Endothelial cell of umbilical vein (primary cell): Measurements from ENCODE around the gene KIF21B.

Experiments used
- POLR2A ChIP-seq: IDR thresholded peaks from 2 replicates; pipeline ENCODE4 v1.6.1; 2012; ENCODE audit warnings: low read depth, mild to moderate bottlenecking, control low read depth, low read length
- POLR2AphosphoS5 ChIP-seq: IDR thresholded peaks from 2 replicates; pipeline ENCODE4 v1.6.1; 2012; ENCODE audit warnings: low read depth, mild to moderate bottlenecking, control low read depth, low read length, moderate library complexity; ENCODE audit not compliant: insufficient read depth
- TF ChIP-seq, protein P1 (sequence below), 2 donors: IDR thresholded peaks; 1 replicate in 1 of 2; 2 replicates in 1 of 2; pipeline ENCODE4 v1.5.1; 2011; ENCODE audit warnings: low read length in 2 of 2, mild to moderate bottlenecking in 2 of 2, moderate library complexity in 2 of 2, control low read depth in 1 of 2, inconsistent platforms in 1 of 2, low read depth in 1 of 2; ENCODE audit not compliant: insufficient read depth in 1 of 2; ENCODE audit errors: extremely low read depth in 1 of 2

DNA sequence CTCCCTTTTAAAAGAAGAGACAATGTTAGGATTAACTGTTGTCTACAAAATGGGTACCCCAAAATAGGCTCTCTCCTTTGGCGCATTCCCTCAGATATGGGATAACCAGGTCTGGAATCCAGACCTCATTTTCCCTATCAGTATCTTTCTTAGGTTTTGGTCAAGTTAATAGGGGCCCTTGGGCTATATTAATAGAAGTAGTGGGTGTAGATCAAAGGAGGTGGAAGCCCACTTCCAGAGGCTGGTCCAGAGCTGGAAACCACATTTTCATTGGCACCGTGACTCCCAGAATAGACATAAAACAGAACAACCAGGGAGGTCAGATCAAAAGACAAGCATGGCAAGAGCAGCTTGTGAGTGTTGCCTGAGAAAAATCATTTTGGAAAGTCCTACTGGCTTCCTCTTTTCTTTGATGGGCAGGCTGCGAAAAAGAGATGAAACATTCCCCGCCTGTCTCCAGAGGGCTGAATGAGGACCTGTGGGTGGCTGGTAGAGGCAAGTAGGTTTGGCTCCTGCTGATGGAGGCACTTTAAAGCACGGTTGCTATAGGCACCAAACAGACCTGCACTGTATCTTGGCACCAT is 25.8 kb upstream of the KIF21B start:
- TF ChIP-seq, protein P1, sequence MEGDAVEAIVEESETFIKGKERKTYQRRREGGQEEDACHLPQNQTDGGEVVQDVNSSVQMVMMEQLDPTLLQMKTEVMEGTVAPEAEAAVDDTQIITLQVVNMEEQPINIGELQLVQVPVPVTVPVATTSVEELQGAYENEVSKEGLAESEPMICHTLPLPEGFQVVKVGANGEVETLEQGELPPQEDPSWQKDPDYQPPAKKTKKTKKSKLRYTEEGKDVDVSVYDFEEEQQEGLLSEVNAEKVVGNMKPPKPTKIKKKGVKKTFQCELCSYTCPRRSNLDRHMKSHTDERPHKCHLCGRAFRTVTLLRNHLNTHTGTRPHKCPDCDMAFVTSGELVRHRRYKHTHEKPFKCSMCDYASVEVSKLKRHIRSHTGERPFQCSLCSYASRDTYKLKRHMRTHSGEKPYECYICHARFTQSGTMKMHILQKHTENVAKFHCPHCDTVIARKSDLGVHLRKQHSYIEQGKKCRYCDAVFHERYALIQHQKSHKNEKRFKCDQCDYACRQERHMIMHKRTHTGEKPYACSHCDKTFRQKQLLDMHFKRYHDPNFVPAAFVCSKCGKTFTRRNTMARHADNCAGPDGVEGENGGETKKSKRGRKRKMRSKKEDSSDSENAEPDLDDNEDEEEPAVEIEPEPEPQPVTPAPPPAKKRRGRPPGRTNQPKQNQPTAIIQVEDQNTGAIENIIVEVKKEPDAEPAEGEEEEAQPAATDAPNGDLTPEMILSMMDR (IDR thresholded peaks at IDR 0.05; ENCODE audit: extremely low read depth in 1 of 2, insufficient read depth in 1 of 2, low read depth in 1 of 2, low read length in 2 of 2), result no peak
- no peak for TF ChIP-seq POLR2A
- TF ChIP-seq POLR2AphosphoS5, result no peak
